WTC11 (cell line): ENCODE measurements around the gene ARFGAP2. TPM values are rescaled to one million over a fixed set of nuclear protein-coding genes. Genes with fewer than 3 reads are reported as not detected.
"Not testable (repeated sequence)": the region's sequence is repeated elsewhere in the genome, so short reads cannot be mapped to it uniquely, and the experiment has no call there.

Experiments used
- ATAC-seq: fragments of 200-7000 bp; cut with Tn5 transposase; 2 replicates; pipeline ENCODE4 v1.10.0; 2021; ENCODE audit warnings: mild to moderate bottlenecking, moderate library complexity
- CTCF ChIA-PET: fragments of 300-600 bp; sonication (Branson Sonifier 250); formaldehyde crosslinking; loops from one replicate; lab custom pipeline; 2021; ENCODE audit warnings: antibody characterized with exemption; lab: Charles Lee
- POLR2A ChIA-PET: fragments of 350-600 bp; sonication (Branson Sonifier 250); formaldehyde crosslinking; loops from one replicate; lab custom pipeline; 2021; ENCODE audit warnings: antibody characterized with exemption; lab: Charles Lee
- DNase-seq: peaks from one replicate; pipeline ENCODE4 v3.0.0; 2021; ENCODE audit warnings: low spot score
- H3K27ac Mint-ChIP-seq: 2 replicates; pipeline ENCODE4 v1.8.0; 2021; ENCODE audit warnings: mixed read lengths
- H3K27me3 Mint-ChIP-seq: 2 replicates; pipeline ENCODE4 v1.8.0; 2021; ENCODE audit warnings: low read depth, mild to moderate bottlenecking, moderate library complexity, mixed read lengths
- H3K36me3 Mint-ChIP-seq: 2 replicates; pipeline ENCODE4 v1.8.0; 2021; ENCODE audit warnings: mixed read lengths
- H3K4me1 Mint-ChIP-seq: 2 replicates; pipeline ENCODE4 v1.8.0; 2022; ENCODE audit warnings: mixed read lengths
- H3K4me3 Mint-ChIP-seq: 2 replicates; pipeline ENCODE4 v1.8.0; 2021; ENCODE audit warnings: mild to moderate bottlenecking, moderate library complexity, mixed read lengths
- H3K9me3 Mint-ChIP-seq: 2 replicates; pipeline ENCODE4 v1.8.0; 2021; ENCODE audit warnings: mixed read lengths
- ARID4B ChIP-seq: sonication (generic); formaldehyde crosslinking; IDR thresholded peaks from 2 replicates; pipeline ENCODE4 v1.8.0; 2023; ENCODE audit warnings: missing genetic modification reagents, mild to moderate bottlenecking, borderline replicate concordance
- ATF6 ChIP-seq: sonication (generic); formaldehyde crosslinking; IDR thresholded peaks from 2 replicates; pipeline ENCODE4 v1.8.1; 2023; ENCODE audit warnings: mild to moderate bottlenecking, missing genetic modification reagents
- EMX1 ChIP-seq: fragments of 250-450 bp; sonication (Bioruptor Pico); IDR thresholded peaks from 2 replicates; pipeline ENCODE4 v1.8.0; 2021; ENCODE audit warnings: mild to moderate bottlenecking
- FOXK1 ChIP-seq: sonication (generic); formaldehyde crosslinking; IDR thresholded peaks from 2 replicates; pipeline ENCODE4 v1.8.0; 2022; ENCODE audit warnings: mild to moderate bottlenecking, moderate library complexity, missing genetic modification reagents
- GABPB1 ChIP-seq: sonication (generic); formaldehyde crosslinking; IDR thresholded peaks from 2 replicates; pipeline ENCODE4 v1.8.1; 2023; ENCODE audit warnings: mild to moderate bottlenecking, missing genetic modification reagents
- NFATC4 ChIP-seq: fragments of 250-450 bp; sonication (Bioruptor Pico); IDR thresholded peaks from 2 replicates; pipeline ENCODE4 v1.9.0; 2021; ENCODE audit warnings: mild to moderate bottlenecking
- PRDM15 ChIP-seq: sonication (generic); formaldehyde crosslinking; IDR thresholded peaks from 2 replicates; pipeline ENCODE4 v1.8.0; 2022; ENCODE audit warnings: missing genetic modification reagents
- TCF7 ChIP-seq: sonication (generic); formaldehyde crosslinking; IDR thresholded peaks from 2 replicates; pipeline ENCODE4 v1.8.0; 2022; ENCODE audit warnings: mild to moderate bottlenecking, low read depth, missing genetic modification reagents, moderate library complexity
- ZNF121 ChIP-seq: sonication (generic); formaldehyde crosslinking; IDR thresholded peaks from 2 replicates; pipeline ENCODE4 v1.8.0; 2023; ENCODE audit warnings: missing genetic modification reagents
- ZNF512 ChIP-seq: sonication (generic); formaldehyde crosslinking; IDR thresholded peaks from 2 replicates; pipeline ENCODE4 v1.8.1; 2022; ENCODE audit warnings: missing genetic modification reagents, borderline replicate concordance
- microRNA-seq: library from miRNA; unstranded; fragments of <30 nt; microRNA quantifications from one replicate; pipeline ENCODE4 v1.2.0, GENCODE V29; 2022; ENCODE audit warnings: borderline number of aligned reads
- total RNA-seq: library from RNA; stranded (reverse); gene quantifications from 3 replicates; pipeline ENCODE4 v1.2.3, GENCODE V29; 2021

ARFGAP2 gene
- total RNA-seq, 1 experiment from 2014 or later = 73.0 TPM

GRCh38 chr11:47121056-47121455 lies 55.6 kb downstream of the ARFGAP2 start:
- H3K27me3 Mint-ChIP-seq = no peaks in the 10 kb centered on the region; the same call in 1 of the 2 replicates
- H3K4me3 Mint-ChIP-seq = no peak overlapping the region
- ChIA-PET POLR2A (no interaction called here), CTCF (no interaction called here)
- peaks cover 6% of the 10 kb centered on the region; the same call in 1 of the 2 replicates for H3K36me3 Mint-ChIP-seq
- no peak for TF ChIP-seq GABPB1
- no peak for TF ChIP-seq ZNF512 (CRISPR knock-in tag)
- TF ChIP-seq NFATC4 (CRISPR knock-in tag) = no peak
- TF ChIP-seq TCF7 (CRISPR knock-in tag) = no peak
- TF ChIP-seq EMX1 (CRISPR knock-in tag) = no peak
- no peak for TF ChIP-seq ARID4B (CRISPR knock-in tag)
- TF ChIP-seq PRDM15 = no peak
- no peak for TF ChIP-seq ATF6 (CRISPR knock-in tag)
- TF ChIP-seq ZNF121 = no peak
- no peak for TF ChIP-seq FOXK1
- H3K9me3 Mint-ChIP-seq = peaks cover 7% of the 10 kb centered on the region
- no peak overlapping the region for H3K27ac Mint-ChIP-seq
- DNase-seq (no peak), ATAC-seq (no peak)
- H3K4me1 Mint-ChIP-seq = peaks cover 19% of the 10 kb centered on the region

GRCh38 chr11:47118958-47119688 lies 57.6 kb downstream of the ARFGAP2 start:
- not testable (repeated sequence) for H3K36me3 Mint-ChIP-seq, H3K9me3 Mint-ChIP-seq, H3K27me3 Mint-ChIP-seq, H3K27ac Mint-ChIP-seq
- CTCF ChIA-PET = interaction anchor here (0.6 to 2.1 kb wide), 3 partner anchors 10 to 203 kb away, joined by 3 to 13 read pairs (median 4); no protein-coding TSS in a partner anchor
- DNase-seq (peak; percentile 79), ATAC-seq (0 out of 2 replicates have a peak, but pooled peaks have one; percentile 24)
- Mint-ChIP-seq H3K4me1 (peaks cover 12% of the 10 kb centered on the region), H3K4me3 (peak overlapping the region; percentile 20; the same call in 1 of the 2 replicates)
- POLR2A ChIA-PET = interaction anchor here (0.6 to 0.8 kb wide), 2 partner anchors 14 to 389 kb away, joined by 3 read pairs; no protein-coding TSS in a partner anchor

Small RNA genes lying within 50 kb of the gene (microRNA-seq; reads per million reads assigned to microRNA genes)
- not detected for gene MIR6745

Other genes starting within 250 kb of the ARFGAP2 start
- gene CSTPP1, start 240.1 kb downstream of the ARFGAP2 start, total RNA-seq = 23.6 to 27.6 TPM (median 27.5 TPM) in 3 replicates
- gene PACSIN3, start 9.6 kb upstream of the ARFGAP2 start, total RNA-seq = 74.5 to 77.1 TPM (median 76.8 TPM) in 3 replicates
- gene DDB2, start 38.1 kb upstream of the ARFGAP2 start, total RNA-seq = 124 to 144 TPM (median 124 TPM) in 3 replicates
- gene ACP2, start 71.9 kb upstream of the ARFGAP2 start, total RNA-seq = 18.7 to 19.6 TPM (median 19.2 TPM) in 3 replicates
- 26.3 to 31.1 TPM (median 29.9 TPM) in 3 replicates for gene NR1H3, start 81.1 kb upstream of the ARFGAP2 start, total RNA-seq
- 39.4 to 47.5 TPM (median 40.6 TPM) in 3 replicates for gene MADD, start 93.3 kb upstream of the ARFGAP2 start, total RNA-seq
- gene MYBPC3, start 175.8 kb upstream of the ARFGAP2 start, total RNA-seq = 0.07 TPM in 2 of 3 replicates, not detected in the other
- gene SPI1, start 201.7 kb upstream of the ARFGAP2 start, total RNA-seq = 0.21 to 0.59 TPM (median 0.39 TPM) in 3 replicates
- gene SLC39A13, start 231.7 kb upstream of the ARFGAP2 start, total RNA-seq = 32.8 to 38.2 TPM (median 35.1 TPM) in 3 replicates
- 141 to 162 TPM (median 143 TPM) in 3 replicates for gene PSMC3, start 249.6 kb upstream of the ARFGAP2 start, total RNA-seq